ENCODE results near the gene PRODH2. TPM values are rescaled to one million over a fixed set of nuclear protein-coding genes. Genes with fewer than 3 reads are reported as not detected.
"Not testable (repeated sequence)": the region's sequence is repeated elsewhere in the genome, so short reads cannot be mapped to it uniquely, and the experiment has no call there.

PRODH2 gene
- total RNA-seq, 1 donor from 2014 or later = not detected

DNA sequence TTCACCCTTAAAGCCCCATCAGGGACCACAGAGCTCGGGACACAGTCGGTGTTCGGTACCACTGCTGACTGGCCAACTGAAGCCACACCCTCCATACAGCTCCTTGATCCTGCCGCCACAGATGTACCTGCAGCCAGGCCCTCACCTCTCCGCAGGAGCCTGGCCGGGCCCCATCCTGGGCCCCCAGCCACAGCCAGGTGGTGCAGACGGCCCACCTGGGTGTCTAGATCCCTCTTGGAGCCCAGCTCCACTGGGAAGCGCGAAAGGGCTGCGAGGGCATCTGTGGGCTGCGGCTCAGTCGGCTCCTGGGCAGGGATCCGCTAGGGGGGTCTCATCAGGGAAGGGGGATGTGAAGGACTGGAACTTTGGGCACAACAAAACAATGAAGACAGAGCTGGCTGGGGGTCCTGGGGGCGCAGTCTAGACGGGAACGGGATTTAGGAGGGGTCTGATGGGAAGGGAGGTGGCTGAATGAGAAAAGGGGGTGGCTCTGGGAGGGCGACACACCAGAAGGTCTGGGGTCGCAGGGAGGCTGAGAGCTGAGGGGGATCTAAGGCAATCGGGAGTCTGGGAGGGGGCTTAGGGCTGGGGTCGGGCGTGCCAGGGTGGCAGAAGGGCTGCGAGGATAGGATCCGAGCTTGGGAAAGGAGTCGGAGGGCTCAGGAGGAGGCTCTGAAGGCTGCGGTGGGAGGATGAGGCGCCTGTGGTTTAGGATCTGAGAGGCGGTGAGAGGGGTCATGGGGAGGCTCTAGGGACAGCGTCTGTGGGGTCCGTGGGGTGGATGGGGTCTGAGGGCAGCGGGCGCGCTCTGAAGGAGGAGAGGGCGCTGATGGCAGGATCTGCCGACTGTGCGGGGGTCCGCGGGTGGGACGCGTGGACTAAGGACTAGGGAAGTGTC is 15.8 kb downstream of the PRODH2 start:
- no peak for DNase-seq (ENCODE audit: low read depth in 2 of 2)

DNA sequence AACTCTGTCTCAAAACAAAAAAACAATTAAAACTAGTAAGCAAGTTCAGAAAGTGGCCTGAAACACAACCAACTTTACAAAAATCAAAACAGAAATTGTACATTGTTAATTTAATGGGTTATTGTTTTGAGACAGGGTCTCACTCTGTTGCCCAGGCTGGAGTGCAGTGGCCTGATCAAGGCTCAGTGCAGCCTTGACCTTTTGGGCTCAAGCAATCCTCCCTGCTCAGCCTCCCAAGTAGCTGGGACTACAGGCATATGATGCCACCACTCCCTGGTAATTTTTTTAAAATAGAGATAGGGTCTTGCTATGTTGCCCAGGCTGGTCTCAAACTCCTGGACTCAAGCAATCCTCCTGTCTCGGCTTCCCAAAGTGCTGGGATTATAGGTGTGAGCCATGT is 17.1 kb downstream of the PRODH2 start:
- DNase-seq (ENCODE audit: low read depth in 2 of 2) = not testable (repeated sequence)

DNA sequence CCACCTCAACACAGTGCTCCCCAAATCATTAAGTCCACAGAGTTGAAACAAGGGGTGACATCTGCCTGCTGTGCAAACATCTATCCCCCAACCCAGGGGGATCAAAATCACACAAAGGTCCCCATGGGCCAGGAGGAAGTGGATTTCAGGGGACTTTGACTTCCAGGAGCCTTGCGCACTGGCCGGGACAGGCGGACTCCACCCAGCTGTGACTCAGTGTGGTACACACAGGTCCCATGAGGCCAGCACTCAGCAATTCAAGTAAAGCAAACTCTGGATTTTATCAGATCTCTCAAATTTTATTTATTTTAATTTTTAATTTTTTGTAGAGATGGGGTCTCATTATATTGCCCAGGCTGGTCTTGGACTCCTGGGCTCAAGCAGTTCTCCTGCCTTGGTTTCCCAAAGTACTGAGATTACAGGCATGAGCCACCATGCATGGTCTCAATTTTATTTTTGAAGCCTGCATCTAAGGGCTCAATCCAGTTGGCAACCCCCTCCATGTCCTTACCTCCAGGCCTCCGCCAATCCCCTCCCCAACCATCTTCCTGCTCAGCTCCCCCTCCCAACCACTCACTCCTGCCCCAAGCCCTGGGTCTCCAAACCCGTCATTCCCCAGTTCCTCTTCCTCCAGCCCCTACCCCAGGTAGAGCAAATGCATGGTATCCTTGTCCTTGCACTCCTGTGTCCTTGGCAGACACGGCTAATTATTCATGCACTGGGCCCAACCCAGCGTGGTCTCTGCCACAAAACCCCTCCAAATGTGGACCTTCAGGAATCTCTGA is 19.1 kb downstream of the PRODH2 start:
- no peak for DNase-seq (ENCODE audit: low read depth in 2 of 2)

DNA sequence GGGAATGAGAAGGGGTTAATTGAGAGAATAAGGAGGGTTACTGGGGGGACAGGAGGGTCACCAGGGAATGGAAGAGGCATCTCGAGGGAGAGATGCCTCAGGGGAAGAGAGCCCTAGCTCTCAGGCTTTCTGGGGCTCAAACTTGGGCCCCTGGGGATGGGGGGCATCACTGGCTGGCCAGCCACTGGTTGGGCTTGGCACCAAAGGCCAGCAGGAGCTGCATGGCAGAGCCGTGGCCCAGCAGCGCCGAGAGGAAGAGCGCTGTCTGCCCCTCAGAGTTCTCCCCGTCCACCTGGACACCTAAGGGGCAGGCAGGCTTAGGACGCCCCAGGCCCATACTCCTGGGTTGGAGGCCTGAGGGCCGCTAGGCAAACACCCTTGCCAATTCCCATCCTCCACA is 19.8 kb downstream of the PRODH2 start:
- no peak for DNase-seq (ENCODE audit: low read depth in 2 of 2)

DNA sequence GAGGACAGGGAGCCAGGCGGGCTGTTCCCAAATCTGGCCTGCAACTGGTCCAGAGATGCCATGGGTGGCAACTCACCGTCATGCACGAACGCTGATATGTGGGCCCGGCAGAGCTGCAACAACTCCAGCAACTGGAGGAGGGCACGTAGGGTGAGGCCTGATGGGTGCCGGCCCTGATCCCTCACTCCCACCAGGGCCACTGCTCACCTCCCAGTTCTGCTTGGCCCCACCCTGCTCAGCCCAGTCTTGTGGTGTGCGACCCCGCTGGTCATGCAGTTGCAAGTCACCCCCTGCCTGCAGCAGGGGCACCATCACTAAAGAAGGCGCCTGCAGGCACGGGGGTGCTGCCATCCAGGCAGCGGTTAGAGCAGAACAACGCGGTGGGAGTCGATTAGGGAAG is 20.3 kb downstream of the PRODH2 start:
- DNase-seq (ENCODE audit: low read depth in 2 of 2) = no peak

DNA sequence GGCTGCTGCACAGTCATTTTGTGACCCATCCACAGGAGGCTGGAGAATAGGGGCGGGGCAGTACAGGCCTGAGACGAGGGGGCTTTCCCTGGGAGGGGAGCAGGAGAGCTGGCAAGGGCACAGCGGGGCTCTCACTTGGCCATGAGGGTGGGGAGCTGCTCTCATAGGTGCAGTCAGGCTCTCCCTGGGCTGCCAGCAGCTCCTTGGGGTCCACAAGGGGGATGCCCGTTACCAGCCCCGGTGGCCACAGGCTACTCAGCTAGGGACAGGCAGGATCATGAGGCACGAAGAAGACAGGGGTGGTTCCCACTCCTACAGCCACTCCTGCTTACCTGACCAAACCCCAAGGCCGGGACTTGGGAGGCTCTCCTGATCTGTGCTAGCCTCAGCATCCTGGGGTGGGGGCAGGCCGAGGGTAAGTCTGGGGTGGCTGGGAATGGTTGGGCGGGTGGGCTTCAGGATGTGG is 20.8 kb downstream of the PRODH2 start:
- no peak for DNase-seq (ENCODE audit: low read depth in 2 of 2)

DNA sequence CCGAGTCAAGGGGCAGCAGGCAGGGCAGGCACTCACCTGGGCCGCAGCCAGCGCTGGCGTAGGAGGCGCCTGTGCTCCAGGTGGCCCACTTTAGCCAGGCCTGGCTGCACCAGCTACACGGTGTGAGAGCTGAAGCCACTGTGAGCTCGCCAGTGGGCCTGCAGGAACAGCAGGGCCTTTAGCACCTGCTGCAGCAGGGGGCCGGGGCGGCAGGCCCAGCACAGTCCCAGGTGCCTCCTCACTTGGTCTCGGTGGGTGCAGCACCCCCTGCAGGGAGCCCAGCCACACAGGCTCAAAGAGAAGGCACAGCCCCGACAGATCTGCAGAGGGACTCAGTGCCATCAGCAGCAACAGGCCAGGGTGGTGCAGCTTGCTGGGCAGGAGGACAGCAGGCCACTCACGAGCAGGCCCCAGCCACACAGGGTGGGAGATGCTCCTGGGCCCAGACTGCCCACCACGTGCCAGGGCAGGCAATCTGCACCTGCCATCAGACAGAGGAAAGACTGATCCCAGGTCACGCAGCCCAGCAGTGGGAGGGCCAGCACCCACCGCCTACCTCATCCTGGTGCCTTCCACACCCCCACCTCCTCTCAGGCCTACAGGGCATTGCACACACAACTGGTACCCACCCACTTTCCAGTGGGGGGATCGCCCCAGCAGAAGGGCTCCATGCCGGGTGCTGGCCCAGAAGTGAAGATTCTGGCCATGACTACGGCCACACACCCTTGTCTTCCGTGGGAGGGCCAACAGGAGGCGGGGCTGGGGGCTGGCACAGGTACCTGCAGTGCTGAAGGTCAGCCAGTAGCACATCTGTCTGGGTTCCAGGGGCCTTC is 21.4 kb downstream of the PRODH2 start:
- DNase-seq (ENCODE audit: low read depth in 2 of 2) = peak in 1 of 2 donors; percentile 8

DNA sequence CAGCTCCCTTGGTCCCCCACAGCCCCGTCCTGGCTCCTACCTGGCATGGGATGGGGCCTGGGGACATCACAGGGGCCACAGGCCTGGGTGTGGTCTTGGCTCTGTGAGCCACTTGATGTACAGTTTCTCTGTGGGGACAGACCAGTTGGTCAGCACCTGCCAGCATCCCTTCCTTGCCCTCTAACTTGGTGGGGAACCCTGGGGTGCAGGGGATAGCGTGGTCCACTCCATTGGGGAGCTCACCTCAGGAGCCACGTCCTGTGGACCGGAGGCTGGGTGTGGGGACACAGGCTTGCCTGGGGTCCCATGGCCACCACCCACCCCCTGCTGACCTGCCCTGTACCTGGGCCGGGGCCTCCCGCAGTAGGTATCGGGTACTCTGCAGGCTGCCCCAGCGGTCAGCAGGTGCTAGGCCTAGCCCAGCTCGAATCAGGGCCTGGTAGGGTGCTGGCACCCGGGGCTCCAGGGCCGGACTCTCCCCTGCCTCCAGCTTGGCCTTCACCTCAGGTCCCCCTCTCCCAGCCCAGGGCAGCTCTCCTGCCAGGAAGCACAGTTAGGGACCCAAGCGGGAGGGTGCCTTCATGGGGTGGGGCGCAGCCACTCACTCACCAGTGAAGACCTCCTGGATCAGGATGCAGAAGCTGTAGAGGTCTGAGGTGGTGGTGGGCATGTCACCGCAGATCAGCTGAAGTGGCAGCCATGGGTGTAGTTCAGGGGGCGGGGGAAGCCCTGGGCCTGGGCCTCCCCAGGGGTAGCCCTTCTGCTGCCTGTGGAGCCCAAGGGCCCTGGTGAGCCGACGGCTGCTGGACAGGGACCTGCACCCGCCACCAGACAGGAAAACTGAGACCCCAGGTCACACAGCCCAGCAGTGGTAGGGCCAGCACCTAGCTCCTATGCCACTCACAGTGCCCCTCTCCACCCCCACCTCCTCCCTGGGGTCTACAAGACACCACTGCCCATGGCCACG is 22.4 kb downstream of the PRODH2 start:
- DNase-seq (ENCODE audit: low read depth in 2 of 2) = no peak

DNA sequence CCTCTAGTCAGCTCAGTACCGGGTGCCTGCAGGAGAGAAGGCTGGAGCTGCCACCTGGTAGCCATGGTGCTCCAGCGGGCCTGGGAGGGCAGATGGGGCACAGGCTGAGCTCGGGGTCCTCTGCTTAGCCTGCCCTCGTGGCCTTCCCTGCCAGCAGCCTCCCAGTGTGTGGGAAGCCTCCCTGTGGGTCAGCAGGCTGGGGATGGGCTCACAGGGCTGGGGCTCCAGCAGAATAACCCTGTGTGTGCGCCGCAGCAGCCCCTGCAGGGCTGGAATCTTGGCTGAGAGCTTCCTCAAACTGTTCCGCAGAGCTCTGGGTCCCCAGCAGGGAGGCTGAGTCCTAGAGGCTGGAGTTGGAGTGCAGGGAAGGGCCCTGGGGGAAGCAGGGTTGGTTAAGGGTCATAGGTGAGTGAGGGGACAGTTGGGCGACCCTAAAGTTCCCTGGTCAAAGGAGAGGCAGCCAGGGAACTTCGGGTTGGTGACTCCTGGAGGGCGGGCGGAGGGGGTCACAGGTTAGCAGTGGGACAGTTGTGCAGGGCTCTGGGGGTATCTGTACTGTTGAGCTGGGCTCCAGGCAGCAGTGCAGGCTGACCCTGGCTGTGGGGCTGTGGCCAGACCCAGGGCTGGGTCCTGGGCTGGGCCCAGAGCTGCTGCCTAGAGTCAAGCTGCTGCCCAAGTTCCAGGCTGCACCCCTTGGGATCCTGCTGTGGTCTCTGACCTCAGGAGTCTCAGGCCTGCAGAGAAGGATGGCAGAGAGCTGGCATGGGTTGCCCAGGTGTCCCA is 23.3 kb downstream of the PRODH2 start:
- no peak for DNase-seq (ENCODE audit: low read depth in 2 of 2)

DNA sequence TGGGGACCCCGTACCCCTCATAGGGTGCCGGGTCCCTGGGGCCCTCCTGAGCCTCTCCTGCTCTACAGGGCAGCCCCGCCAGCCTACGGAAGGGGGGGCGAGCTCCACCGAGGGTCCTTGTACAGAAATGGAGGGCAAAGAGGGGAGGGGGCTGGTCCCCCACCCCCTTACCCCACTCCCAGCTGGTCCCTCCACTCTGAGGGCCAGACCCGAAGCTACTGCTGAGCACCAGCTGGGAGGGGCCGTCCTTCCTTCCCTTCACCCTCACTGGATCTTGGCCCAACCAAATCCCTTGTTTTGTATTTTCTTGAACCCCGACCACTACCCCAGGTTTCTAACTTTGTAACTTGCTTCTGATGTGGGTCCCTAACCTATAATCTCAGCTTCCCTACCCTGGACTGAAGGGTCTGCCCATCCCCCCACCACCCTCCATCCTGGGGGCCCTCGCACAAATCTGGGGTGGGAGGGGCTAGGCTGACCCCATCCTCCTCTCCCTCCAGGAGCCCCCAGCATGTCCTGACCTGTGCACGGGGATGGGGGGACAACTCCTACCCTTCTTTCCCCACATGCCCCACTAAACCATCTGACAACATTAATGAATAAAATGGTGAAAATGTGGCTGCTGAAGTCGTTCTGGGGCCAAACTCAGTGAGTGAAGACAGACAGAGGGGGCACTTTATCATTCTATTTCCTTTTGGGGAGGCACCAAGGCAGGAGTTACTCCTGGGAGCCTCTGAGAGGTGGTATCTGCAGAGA is 24.3 kb downstream of the PRODH2 start:
- no peak for DNase-seq (ENCODE audit: low read depth in 2 of 2)

DNA sequence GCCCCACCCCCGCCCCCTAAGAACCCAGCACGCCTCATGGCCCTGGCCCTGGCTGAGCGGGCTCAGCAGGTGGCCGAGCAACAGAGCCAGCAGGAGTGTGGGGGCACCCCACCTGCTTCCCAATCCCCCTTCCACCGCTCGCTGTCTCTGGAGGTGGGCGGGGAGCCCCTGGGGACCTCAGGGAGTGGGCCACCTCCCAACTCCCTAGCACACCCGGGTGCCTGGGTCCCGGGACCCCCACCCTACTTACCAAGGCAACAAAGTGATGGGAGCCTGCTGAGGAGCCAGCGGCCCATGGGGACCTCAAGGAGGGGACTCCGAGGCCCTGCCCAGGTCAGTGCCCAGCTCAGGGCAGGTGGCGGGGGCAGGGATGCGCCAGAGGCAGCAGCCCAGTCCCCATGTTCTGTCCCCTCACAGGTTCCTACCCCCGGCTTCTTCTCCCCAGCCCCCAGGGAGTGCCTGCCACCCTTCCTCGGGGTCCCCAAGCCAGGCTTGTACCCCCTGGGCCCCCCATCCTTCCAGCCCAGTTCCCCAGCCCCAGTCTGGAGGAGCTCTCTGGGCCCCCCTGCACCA is 25.3 kb downstream of the PRODH2 start:
- DNase-seq (ENCODE audit: low read depth in 2 of 2) = no peak

DNA sequence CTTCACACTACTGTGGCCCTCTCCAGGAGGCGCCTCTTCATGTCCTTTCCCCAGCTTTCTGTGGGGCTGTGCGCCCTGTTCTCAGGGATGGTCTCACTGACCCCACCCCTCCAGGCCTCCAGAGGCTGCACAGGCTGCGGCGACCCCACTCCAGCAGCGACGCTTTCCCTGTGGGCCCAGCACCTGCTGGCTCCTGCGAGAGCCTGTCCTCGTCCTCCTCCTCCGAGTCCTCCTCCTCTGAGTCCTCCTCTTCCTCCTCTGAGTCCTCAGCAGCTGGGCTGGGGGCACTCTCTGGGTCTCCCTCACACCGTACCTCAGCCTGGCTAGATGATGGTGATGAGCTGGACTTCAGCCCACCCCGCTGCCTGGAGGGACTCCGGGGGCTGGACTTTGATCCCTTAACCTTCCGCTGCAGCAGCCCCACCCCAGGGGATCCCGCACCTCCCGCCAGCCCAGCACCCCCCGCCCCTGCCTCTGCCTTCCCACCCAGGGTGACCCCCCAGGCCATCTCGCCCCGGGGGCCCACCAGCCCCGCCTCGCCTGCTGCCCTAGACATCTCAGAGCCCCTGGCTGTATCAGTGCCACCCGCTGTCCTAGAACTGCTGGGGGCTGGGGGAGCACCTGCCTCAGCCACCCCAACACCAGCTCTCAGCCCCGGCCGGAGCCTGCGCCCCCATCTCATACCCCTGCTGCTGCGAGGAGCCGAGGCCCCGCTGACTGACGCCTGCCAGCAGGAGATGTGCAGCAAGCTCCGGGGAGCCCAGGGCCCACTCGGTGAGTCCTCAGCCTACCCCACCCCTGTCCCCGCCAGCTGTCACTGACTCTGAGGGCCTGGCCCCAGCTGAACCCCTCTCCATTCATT is 26.1 kb downstream of the PRODH2 start:
- DNase-seq (ENCODE audit: low read depth in 2 of 2) = no peak

DNA sequence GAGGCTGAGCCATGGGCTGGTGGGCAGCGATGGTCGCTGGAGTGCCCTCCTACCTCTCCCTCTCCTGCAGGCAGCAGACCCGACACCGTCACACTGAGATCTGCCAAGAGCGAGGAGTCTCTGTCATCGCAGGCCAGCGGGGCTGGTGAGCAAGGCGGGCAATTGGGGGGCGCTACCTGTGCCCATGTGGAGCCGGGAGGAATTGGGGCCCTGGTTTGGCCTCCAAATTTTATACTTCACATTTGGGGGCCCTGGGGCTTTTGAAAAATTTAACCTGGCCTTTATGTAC is 27.4 kb downstream of the PRODH2 start:
- DNase-seq (ENCODE audit: low read depth in 2 of 2) = no peak

DNA sequence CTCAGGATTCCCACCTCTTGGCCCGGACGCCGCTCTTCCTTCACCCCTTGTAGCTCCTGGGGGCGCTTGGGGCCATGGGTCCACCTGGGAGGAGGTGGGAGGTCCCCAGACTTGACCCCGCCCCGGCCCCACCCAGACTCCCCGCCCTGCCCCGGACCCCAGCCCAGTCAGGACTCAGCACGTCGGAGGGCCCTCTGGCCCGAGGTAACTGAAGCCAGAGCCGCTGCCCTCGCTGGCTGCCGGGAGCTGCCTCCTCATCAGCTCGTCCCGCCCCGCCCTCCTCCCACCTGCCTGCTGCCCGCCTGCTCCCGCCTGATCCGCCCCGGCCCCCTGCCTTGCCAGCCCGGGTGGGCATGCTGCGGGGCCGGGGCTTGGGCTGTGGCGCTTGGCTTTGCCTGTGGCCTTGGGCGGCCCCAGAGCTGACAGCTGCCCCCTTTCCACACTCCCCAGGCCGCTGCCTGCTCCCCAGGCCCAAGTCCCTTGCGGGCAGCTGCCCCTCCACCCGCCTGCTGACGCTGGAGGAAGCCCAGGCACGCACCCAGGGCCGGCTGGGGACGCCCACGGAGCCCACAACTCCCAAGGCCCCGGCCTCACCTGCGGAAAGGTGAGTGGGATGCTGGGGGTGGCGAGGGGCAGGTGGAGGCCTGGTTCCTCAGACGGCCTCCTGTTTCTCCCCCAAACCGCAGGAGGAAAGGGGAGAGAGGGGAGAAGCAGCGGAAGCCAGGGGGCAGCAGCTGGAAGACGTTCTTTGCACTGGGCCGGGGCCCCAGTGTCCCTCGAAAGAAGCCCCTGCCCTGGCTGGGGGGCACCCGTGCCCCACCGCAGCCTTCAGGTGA is 27.9 kb downstream of the PRODH2 start:
- DNase-seq (ENCODE audit: low read depth in 2 of 2) = no peak

DNA sequence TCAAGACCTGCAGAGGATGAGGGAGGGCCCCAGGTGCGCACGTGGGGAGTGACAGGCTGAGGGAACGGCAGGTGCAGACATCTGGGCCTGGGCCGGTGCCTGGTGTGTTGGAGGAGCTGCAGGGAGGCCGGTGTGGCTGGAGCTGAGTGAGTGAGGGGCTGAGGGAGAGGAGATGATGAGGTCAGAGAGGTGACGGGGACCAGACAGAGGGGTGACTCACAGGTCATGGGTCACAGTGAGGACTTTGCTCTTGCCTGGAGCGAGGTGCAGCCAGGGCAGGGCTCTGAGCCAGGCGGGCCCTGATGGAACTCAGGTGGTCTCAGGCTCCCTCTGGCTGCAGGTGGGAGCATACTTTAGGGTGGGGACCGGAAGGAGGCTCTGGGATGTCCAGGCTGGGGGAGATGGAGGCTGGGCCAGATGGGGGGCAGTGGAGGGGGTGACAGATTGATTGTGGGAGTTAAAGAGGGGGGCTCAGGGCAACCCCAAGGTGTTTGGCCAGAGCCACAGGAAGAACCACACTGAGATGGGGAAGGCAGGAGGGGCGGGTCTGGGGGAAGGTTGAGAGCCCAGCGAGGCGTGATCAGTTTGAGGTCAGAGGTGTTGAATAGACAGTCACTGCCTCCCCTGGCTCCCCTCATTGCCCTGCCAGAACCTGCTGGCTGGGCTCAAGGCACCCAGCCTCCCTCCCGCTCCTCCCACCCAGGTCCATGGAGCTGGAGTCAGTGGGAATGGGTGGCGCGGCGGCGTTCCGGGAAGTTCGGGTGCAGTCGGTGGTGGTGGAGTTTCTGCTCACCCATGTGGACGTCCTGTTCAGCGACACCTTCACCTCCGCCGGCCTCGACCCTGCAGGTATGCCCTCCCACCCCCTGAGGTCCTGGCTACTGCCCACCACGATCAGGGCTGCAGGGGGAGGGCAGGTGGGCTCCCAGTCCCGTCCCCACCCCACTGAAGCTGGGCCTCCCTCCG is 28.9 kb downstream of the PRODH2 start:
- DNase-seq (ENCODE audit: low read depth in 2 of 2) = no peak

DNA sequence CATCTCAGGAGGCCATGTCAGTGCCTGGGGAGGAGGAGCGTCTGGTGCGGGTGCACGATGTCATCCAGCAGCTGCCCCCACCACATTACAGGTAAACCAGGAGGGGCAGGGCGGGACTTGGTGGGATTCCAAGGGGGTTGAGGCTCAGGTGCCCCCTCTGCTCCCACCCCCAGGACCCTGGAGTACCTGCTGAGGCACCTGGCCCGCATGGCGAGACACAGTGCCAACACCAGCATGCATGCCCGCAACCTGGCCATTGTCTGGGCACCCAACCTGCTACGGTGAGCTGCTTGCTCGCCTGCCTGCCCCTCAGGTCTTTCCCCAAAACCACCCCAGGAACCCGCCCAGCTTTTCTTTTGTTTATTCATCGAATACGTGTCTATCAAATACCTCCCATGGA is 30.1 kb downstream of the PRODH2 start:
- no peak for DNase-seq (ENCODE audit: low read depth in 2 of 2)

Measured in dermis microvascular lymphatic vessel endothelial cell (primary cell).